HepG2 (cell line): Measurements from ENCODE around the gene FABP1. TPM values are rescaled to one million over a fixed set of nuclear protein-coding genes. Genes with fewer than 3 reads are reported as not detected.
A peak's percentile ranks its signal among the peaks of the same experiment; 100 is the strongest.

Experiments
- ATF1 ChIP-seq: IDR thresholded peaks from 2 replicates; pipeline ENCODE4 v1.6.1; 2016; ENCODE audit warnings: mild to moderate bottlenecking, control low read depth
- FOXC1 ChIP-seq: sonication (generic); formaldehyde crosslinking; IDR thresholded peaks from 2 replicates; pipeline ENCODE4 v1.8.0; 2022; ENCODE audit warnings: mild to moderate bottlenecking, missing genetic modification reagents, borderline replicate concordance
- FUBP1 ChIP-seq: sonication (generic); formaldehyde crosslinking; IDR thresholded peaks from 2 replicates; pipeline ENCODE4 v1.5.1; 2020; ENCODE audit warnings: missing genetic modification reagents, mild to moderate bottlenecking, borderline replicate concordance
- HNRNPL ChIP-seq: fragments of 200-400 bp; formaldehyde crosslinking; IDR thresholded peaks from 2 replicates; pipeline ENCODE4 v1.6.1; 2017; ENCODE audit warnings: mild to moderate bottlenecking, low read depth, low read length
- MATR3 ChIP-seq: sonication (generic); formaldehyde crosslinking; IDR thresholded peaks from 2 replicates; pipeline ENCODE4 v1.4.0; 2020; ENCODE audit warnings: missing genetic modification reagents
- MIER3 ChIP-seq: IDR thresholded peaks from 2 replicates; pipeline ENCODE4 v1.6.1; 2016; ENCODE audit warnings: missing compliant biosample characterization, borderline replicate concordance
- NFE2 ChIP-seq: sonication (generic); formaldehyde crosslinking; IDR thresholded peaks from 2 replicates; pipeline ENCODE4 v1.4.0; 2020; ENCODE audit warnings: missing genetic modification reagents
- SATB2 ChIP-seq: sonication (generic); formaldehyde crosslinking; IDR thresholded peaks from 2 replicates; pipeline ENCODE4 v1.5.0; 2020; ENCODE audit warnings: missing genetic modification reagents
- THYN1 ChIP-seq: sonication (generic); formaldehyde crosslinking; IDR thresholded peaks from 2 replicates; pipeline ENCODE4 v1.8.1; 2023; ENCODE audit warnings: low read depth, mild to moderate bottlenecking, moderate library complexity, missing genetic modification reagents, borderline replicate concordance
- ZFP36 ChIP-seq: fragments of 150-350 bp; IDR thresholded peaks from 2 replicates; pipeline ENCODE4 v1.6.1; 2018; ENCODE audit warnings: borderline replicate concordance, low read length, low read depth; ENCODE audit not compliant: partially characterized antibody
- ZMYM4 ChIP-seq: sonication (generic); formaldehyde crosslinking; IDR thresholded peaks from 2 replicates; pipeline ENCODE4 v1.8.1; 2023; ENCODE audit warnings: mild to moderate bottlenecking, missing genetic modification reagents
- ZNF20 ChIP-seq: sonication (generic); formaldehyde crosslinking; IDR thresholded peaks from 2 replicates; pipeline ENCODE4 v1.4.0; 2020; ENCODE audit warnings: mild to moderate bottlenecking, moderate library complexity, missing genetic modification reagents
- ZNF234 ChIP-seq: sonication (generic); formaldehyde crosslinking; conservative IDR thresholded peaks from 2 replicates; pipeline ENCODE4 v1.5.1; 2020; ENCODE audit warnings: mild to moderate bottlenecking, missing genetic modification reagents
- ZNF562 ChIP-seq: sonication (generic); formaldehyde crosslinking; IDR thresholded peaks from 2 replicates; pipeline ENCODE4 v1.8.0; 2022; ENCODE audit warnings: missing genetic modification reagents, borderline replicate concordance
- ZNF720 ChIP-seq: sonication (generic); formaldehyde crosslinking; IDR thresholded peaks from 2 replicates; pipeline ENCODE4 v1.4.0; 2020; ENCODE audit warnings: missing genetic modification reagents
- polyA plus RNA-seq, 8 experiments: library from polyadenylated mRNA; depleted of rRNA in 3 of 8; stranded (reverse) in 7 of 8; unstranded in 1 of 8; fragments of >200 nt; fragmentation: Illumina TruSeq in 4 of 8; extraction: Trizol in 4 of 8; gene quantifications; 2 replicates each; pipeline versions ENCODE4 v1.2.1 to v1.2.3, GENCODE V29; 2011 to 2016; ENCODE audit warnings: low read depth in 4 of 8, missing spikeins in 1 of 8, mixed read lengths in 1 of 8; ENCODE audit not compliant: insufficient read depth in 1 of 8
- total RNA-seq, 5 experiments: library from RNA; depleted of rRNA; stranded (reverse); fragments of >200 nt; fragmentation: Illumina TruSeq; extraction: Trizol; gene quantifications; 2 replicates each; pipeline ENCODE4 v1.2.3, GENCODE V29; 2016; ENCODE audit warnings: low read depth in 1 of 5

Gene FABP1
- total and polyA plus RNA-seq, 2 of the 13 experiments (the other 11 are each of a cell fraction or from before 2014, with no cell fraction given) = 644 to 1,608 TPM

GRCh38 chr2:88159955-88160415 is 32.1 kb upstream of the FABP1 start (continued):
- TF ChIP-seq MIER3 (CRISPR knock-in tag) (peak; percentile 69; the same call in 1 of the 2 replicates), NFE2 (no peak), ZMYM4 (no peak; the same call in 1 of the 2 replicates), FOXC1 (CRISPR knock-in tag) (peak; percentile 45; the same call in 1 of the 2 replicates), ZFP36 (no peak), ZNF20 (CRISPR knock-in tag) (no peak), ZNF720 (CRISPR knock-in tag) (no peak; the same call in 1 of the 2 replicates), ZNF562 (CRISPR knock-in tag) (no peak), HNRNPL (no peak), ZNF234 (CRISPR knock-in tag) (no peak), ATF1 (CRISPR knock-in tag) (no peak), FUBP1 (CRISPR knock-in tag) (no peak), THYN1 (CRISPR knock-in tag) (no peak), SATB2 (no peak), MATR3 (CRISPR knock-in tag) (no peak)
